ENCODE results near the gene TEX48.

- TF ChIP-seq SIN3A (IDR thresholded peaks at IDR 0.05; ENCODE audit: borderline replicate concordance, insufficient read depth, low read length) (no peak), REST (IDR thresholded peaks at IDR 0.05; ENCODE audit: insufficient read depth in 1 of 2, low read depth in 2 of 2, low read length in 2 of 2) (no peak), TAF1 (IDR thresholded peaks at IDR 0.05; ENCODE audit: borderline replicate concordance, insufficient read depth, low read length) (no peak)
These were observed 10.4 kb downstream of the TEX48 start for GRCh38 chr9:114671605-114672004.

Data from PFSK-1 (cell line).